Psoas muscle (tissue), 8 donors: ENCODE measurements around the gene PRAC1. TPM values are rescaled to one million over a fixed set of nuclear protein-coding genes. Genes with fewer than 3 reads are reported as not detected.

Source experiments
- ATAC-seq, 4 donors: fragments of 200-7000 bp; cut with Tn5 transposase; one replicate each; pipeline ENCODE4 v1.9.1; 2020; ENCODE audit warnings: moderate library complexity in 3 of 4, mild to moderate bottlenecking in 2 of 4
- DNase-seq, 2 donors: peaks; one replicate each; pipeline ENCODE4 v3.0.0-alpha.2; 2020
- H3K27ac ChIP-seq: fragments of 200-600 bp; one replicate; pipeline ENCODE4 v1.8.0; 2022
- H3K27me3 ChIP-seq, 3 donors: fragments of 200-600 bp in 1 of 3; one replicate each; pipeline versions ENCODE4 v1.6.1 to v1.8.0; 2013 to 2022; ENCODE audit warnings: low read length in 2 of 3, mild to moderate bottlenecking in 2 of 3, moderate library complexity in 1 of 3; ENCODE audit not compliant: insufficient read depth in 3 of 3
- H3K36me3 ChIP-seq, 2 donors: fragments of 200-600 bp in 1 of 2; one replicate each; pipeline versions ENCODE4 v1.6.1 to v1.8.0; 2013 to 2022; ENCODE audit warnings: low read depth in 1 of 2, mild to moderate bottlenecking in 1 of 2, moderate library complexity in 1 of 2; ENCODE audit not compliant: insufficient read depth in 1 of 2
- H3K4me1 ChIP-seq: fragments of 200-600 bp; one replicate; pipeline ENCODE4 v1.8.0; 2022
- H3K4me3 ChIP-seq: fragments of 200-600 bp; one replicate; pipeline ENCODE4 v1.8.0; 2022; ENCODE audit warnings: mild to moderate bottlenecking
- H3K9me3 ChIP-seq: fragments of 200-600 bp; one replicate; pipeline ENCODE4 v1.8.0; 2022
- CTCF ChIP-seq: fragments of 200-600 bp; IDR thresholded peaks from one replicate; pipeline ENCODE4 v1.8.0; 2022; ENCODE audit warnings: antibody characterized with exemption
- WGBS, 3 donors: extraction: QIAGEN DNeasy Blood & Tissue Kit; methylation state at CpG; one replicate each; pipeline versions ENCODE4 v1.1.6 to v1.1.7; 2013; 5-methylcytosine and 5-hydroxymethylcytosine counted together
- intact Hi-C, 2 donors: fragments of 100-400 bp; cut with DNase I; formaldehyde crosslinking; loops; one replicate each; pipeline versions ENCODE4 v1.11.0 to v1.14.2; 2022
- polyA plus RNA-seq, 3 donors: library from polyadenylated mRNA; stranded (reverse); fragments of 200-250 nt; gene quantifications; one replicate each; pipeline ENCODE4 v1.2.3, GENCODE V29; 2013
- total RNA-seq, 4 donors: library from RNA; stranded (reverse); fragmentation: NEBNext Ultra II Directional in 2 of 4; extraction: Animal tissue kit (Norgen Biotek cat#: 25700) in 2 of 4; gene quantifications; one replicate each; pipeline versions ENCODE4 v1.2.1 to v1.2.4, GENCODE V29; 2021 to 2023
- donor health status: healthy with polysubstance abuse.
- donor health status: DM: no; HTN: no; CAD: no; lungs with moderate emphysema.
- donor health status: Bipolar disorder and iron deficiency.
- donor health status: healthy.
- donor health status: DM: yes; HTN: yes; CAD: no.
- donor health status: DM: no; HTN: no; CAD: no.
- donor health status: DM: no; HTN: no; CAD: no.
- donor health status: DM: yes; HTN: yes; CAD: no.

The PRAC1 gene
- total and polyA plus RNA-seq, 7 donors = not detected

- no peak for ATAC-seq
- no peak overlapping the region for H3K27ac ChIP-seq
- no peak overlapping the region for H3K4me3 ChIP-seq
- H3K4me1 ChIP-seq = no peaks in the 10 kb centered on the region
- intact Hi-C loops = no loop called here
- WGBS, 3 donors = 83 to 87% (median 84%) methylated on average over 5 of the region's 5 CpGs
- DNase-seq = no peak
- H3K9me3 ChIP-seq = no peaks in the 10 kb centered on the region
- H3K27me3 ChIP-seq = peaks cover 1 to 44% (median 7%) of the 10 kb centered on the region in 3 donors
- H3K36me3 ChIP-seq = no peaks in the 10 kb centered on the region
- no peak for TF ChIP-seq CTCF
These were observed 31.7 kb downstream of the PRAC1 start for GRCh38 chr17:48690655-48691054.

- ATAC-seq = no peak
- Histone ChIP-seq H3K36me3 (no peaks in the 10 kb centered on the region), H3K27ac (no peak overlapping the region), H3K27me3 (peaks cover 0 to 26% (median 6%) of the 10 kb centered on the region in 3 donors), H3K4me3 (no peak overlapping the region), H3K9me3 (no peaks in the 10 kb centered on the region), H3K4me1 (no peaks in the 10 kb centered on the region)
- intact Hi-C loops = no loop called here
- no peak for TF ChIP-seq CTCF
- DNase-seq = no peak
- WGBS, 3 donors = 83 to 89% (median 84%) methylated on average over 1 of the region's 1 CpG
These were observed 40.7 kb downstream of the PRAC1 start for GRCh38 chr17:48681609-48682008.

GRCh38 chr17:48679385-48680096 is 42.8 kb downstream of the PRAC1 start:
- H3K27me3 ChIP-seq = peaks cover 0 to 34% (median 3%) of the 10 kb centered on the region in 3 donors
- ATAC-seq = no peak
- H3K4me3 ChIP-seq = no peak overlapping the region
- H3K27ac ChIP-seq = no peak overlapping the region
- no peaks in the 10 kb centered on the region for H3K4me1 ChIP-seq
- no peaks in the 10 kb centered on the region for H3K9me3 ChIP-seq
- intact Hi-C loops = loop anchor here (2.0 to 10.0 kb wide), 5 partner anchors 113 to 355 kb away; no protein-coding TSS in a partner anchor
- no peak for DNase-seq
- 84 to 87% (median 85%) methylated on average over 5 of the region's 5 CpGs for WGBS, 3 donors
- no peak for TF ChIP-seq CTCF
- no peaks in the 10 kb centered on the region for H3K36me3 ChIP-seq

- peak; percentile 88 for TF ChIP-seq CTCF
- peaks cover 0 to 44% (median 5%) of the 10 kb centered on the region in 3 donors for H3K27me3 ChIP-seq
- H3K9me3 ChIP-seq = no peaks in the 10 kb centered on the region
- no peak overlapping the region for H3K4me3 ChIP-seq
- no peaks in the 10 kb centered on the region for H3K4me1 ChIP-seq
- no peak overlapping the region for H3K27ac ChIP-seq
- intact Hi-C loops = loop anchor here (2.0 to 10.0 kb wide), 5 partner anchors 114 to 356 kb away; no protein-coding TSS in a partner anchor
- 4 to 7% (median 4%) methylated on average over 31 to 41 of the region's 41 CpGs for WGBS, 3 donors
- peak; percentile 58 to 76 for DNase-seq
- ATAC-seq = peak; percentile 79 to 93 (median 83)
- no peaks in the 10 kb centered on the region for H3K36me3 ChIP-seq
These were observed 44.0 kb downstream of the PRAC1 start for GRCh38 chr17:48678141-48678971.
